HG03135 (cell line): ENCODE results near the gene LDLRAD2.

Source experiments
- ATAC-seq: cut with Tn5 transposase; IDR thresholded peaks from one replicate; pipeline ENCODE4 v1.9.1; 2021; ENCODE audit warnings: mild to moderate bottlenecking, moderate library complexity; ENCODE audit not compliant: unreplicated experiment

Gene LDLRAD2

DNA sequence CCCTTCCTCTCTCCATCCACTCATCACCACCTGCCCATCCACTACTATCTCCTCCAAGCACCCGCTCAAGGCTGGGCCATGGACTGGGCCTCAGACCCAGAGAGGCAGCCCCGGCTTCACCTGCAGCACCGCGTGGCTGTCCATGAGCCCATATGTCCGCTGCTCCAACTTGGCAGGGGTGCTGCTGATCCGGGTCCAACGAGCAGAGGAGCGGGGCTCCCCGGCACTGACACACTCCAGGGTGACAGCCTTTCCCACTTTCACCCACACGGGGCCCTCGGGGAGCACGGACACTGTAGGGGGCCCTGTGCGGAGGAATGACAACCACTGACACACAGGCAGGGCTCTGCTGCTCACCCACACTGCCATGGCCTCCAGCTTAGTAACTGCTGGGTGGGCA, 28.9 kb downstream of the LDLRAD2 start:
- no peak for ATAC-seq

DNA sequence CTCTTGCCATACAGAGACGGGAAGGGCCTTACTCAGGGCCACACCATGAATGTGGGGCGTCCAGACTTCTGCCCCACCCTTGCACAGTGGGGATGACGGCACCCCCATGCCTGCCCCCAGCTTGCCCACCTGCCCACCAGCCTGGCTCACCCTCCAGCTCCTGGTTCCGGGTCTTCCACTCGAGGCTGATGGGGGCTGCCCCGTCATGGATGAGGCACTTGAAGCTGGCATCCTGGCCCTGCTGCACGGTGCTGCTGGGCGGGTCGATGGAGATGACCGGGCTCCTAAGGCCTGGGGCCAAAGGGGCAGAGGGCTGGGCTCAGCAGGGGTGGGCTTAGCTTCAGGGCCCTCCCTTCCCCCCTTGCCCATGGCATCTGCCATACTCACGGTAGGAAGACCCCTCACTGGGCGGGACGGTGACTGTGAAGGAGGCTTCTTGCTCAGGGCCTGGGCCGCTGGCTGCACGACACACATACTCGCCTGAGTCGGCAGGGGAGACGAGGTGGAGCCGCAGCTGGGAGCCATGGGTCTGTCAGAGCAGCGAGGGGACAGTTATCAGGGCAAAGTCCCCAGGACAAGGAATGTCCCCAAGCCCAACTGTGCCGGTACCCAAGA, 29.9 kb downstream of the LDLRAD2 start:
- no peak for ATAC-seq

DNA sequence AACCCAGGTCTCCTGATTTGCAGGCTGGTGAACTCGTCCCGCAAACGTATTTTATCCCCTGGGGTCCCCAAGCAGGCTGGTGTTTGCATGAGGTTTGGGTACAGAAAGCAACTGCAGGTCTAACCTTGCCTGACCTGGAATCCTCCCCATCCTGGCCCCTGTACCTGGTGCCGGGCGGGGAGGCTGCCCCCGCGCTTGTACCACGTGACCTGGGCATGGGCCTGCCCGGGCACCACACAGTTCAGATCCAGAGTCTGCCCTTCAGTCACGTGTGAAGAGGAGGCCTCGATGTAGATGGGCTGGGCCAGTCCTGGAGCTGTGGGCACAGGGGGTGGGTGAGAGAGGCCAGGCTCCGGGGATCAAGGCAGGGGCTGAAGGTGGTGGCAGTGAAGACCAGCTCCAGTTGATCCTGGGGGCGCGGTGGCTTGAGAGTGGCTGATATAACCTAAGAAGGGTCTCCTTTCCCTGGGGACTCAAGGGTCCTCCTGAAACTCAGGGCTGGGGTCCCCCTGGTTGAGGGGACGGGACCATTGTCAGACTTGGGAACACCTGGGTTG, 30.6 kb downstream of the LDLRAD2 start:
- no peak for ATAC-seq

DNA sequence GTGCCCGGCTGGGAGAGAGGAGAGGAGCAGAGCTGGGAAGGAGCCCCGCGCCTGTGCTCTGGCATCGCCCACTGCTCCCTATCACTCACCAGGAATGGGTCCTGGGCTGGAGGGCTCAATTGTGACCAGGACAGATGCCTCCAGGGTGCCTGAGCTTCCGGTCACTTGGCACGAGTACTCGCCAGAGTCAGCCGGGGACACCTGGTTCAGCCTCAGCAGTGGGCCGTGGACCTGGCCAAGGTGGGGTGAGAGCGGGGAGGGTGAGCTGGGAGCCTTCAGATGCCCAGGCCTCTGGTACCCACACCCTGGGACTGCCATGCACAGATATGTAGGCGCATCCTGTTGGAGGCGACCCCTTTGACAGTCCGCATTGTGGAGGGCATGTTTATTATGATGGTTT, 31.1 kb downstream of the LDLRAD2 start:
- ATAC-seq, result no peak

DNA sequence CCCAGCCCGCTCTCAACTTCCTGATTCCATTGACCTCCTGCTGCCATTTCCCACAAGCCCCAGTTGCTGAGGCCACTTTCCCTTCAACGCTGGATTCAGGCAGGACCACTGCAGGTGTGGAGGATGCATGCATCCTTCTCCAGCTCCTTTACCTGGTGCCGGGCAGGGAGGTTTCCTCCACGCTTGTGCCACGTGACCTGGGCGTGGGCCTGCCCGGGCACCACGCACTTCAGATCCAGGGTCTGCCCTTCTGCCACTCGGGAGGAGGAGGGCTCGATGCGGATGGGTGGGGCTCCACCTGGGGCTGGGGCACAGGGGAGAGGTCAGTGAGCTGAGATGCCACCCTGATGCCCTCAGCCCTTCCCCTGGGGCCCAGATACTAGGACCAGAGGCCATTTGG, 31.9 kb downstream of the LDLRAD2 start:
- ATAC-seq, result no peak

DNA sequence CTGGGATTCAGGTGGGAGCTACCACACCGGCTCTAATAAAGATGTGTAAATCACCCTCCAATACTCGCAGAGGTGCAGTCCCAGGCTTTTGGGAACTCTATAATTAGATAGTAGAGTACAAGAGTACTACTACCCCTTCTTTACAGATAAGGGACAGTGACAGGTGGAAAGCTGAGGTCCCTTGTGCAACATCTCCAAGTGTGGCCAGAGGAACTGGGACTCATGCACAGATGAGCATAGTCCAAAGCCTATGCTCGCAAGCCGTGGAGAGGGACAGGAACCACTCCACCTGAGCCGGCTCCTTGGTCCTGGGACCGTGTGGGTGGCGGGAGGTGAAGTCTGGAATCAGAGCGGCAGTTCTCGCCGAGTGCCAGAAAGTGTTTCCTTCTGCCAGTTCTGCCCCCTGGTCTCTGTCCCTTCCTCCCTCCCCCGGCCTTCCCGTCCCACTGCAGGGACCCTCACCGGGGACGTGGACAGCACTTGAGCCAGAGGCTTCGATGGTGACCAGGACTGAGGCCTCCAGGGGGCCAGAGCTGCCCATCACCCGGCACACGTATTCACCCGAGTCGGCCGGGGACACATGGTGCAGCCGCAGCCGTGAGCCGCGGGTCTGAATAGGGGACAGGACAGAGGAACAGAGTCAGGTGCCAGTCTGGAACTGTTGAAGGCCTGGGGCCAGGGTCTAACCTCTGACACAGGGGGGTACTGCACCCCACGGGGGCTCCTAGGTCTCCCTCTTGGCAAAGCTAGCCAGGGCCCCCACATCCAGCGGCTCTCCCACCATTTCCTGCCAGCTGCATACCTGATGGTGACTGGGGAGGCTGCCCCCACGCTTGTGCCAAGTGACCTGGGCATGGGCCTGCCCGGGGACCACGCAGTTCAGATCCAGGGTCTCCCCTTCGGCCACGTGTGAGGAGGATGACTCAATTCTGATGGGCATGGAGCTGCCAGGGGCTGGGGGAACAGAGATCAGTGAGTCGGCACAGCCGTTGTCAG, 33.9 kb downstream of the LDLRAD2 start:
- ATAC-seq, result no peak

DNA sequence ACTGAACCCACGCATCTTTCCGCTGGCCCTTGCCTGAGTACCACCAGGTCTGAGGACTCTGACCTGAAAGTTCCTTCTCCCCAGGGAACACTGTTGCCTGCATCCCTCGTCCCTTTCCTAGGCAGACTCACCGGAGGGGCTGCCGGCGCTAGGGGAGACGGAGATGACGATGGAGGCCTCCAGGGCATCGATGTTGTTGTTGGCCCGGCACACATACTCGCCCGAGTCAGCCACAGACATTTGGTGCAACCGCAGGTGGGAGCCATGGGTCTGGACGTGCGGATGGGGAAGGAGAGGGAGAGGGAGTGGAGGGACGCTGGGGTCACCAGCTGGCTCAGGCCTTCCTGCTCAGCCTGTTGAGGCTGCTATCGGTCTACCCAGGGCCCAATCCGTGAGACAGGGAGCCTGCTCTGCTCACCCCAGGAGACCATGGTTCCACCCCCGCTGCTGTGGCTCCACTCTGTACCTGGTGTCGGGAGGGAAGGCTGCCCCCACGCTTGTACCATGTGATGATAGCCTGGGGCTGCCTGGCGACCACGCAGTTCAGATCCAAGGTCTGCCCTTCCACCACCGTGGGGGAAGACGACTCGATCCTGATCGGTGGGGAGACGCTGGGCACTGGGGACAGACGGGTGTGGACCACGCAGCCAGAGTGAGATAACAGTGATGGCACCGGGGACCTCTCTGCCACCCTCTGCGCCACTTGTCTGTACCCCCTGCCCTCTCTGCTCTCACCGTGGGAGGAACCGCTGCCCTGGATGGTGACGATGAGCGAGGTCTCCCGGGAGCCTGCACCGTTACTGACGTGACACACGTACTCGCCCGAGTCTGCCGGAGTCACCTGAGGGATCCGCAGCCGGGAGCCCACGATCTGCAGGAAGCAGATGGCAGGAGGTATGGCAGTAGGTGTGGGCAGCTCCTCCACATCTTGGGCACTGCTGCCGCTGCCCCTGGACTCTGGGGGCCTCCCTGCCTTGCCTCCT, 35.4 kb downstream of the LDLRAD2 start:
- no peak for ATAC-seq

DNA sequence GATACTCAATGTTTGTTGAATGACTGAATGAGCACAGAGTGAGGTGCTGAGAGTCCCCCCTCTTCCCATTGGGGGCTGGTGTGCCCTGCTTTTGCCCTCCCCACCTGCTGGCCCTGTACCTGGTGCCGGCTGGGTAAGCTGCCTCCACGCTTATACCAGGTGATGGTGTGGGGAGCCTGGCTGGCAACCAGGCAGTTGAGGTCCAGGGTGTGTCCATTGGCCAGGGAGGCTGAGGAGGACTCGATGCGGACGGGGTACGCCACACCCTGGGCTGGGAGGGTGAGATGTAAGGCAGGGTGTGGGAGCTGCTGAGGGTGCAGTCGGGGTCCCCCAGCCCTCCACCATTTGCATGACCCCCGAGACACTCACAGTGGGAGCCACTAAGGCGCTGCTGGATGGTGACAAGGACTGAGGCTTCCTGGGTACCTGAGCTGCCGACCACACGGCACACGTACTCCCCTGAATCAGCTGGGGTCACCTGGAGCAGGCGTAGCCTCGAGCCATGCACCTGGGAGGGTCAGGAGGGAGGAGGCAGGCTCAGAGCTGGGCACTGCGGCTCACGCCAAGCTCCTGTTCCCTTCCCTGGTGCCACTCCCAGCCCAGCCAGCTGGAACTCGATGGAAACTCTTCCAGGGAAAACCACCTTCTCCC, 36.6 kb downstream of the LDLRAD2 start:
- no peak for ATAC-seq

DNA sequence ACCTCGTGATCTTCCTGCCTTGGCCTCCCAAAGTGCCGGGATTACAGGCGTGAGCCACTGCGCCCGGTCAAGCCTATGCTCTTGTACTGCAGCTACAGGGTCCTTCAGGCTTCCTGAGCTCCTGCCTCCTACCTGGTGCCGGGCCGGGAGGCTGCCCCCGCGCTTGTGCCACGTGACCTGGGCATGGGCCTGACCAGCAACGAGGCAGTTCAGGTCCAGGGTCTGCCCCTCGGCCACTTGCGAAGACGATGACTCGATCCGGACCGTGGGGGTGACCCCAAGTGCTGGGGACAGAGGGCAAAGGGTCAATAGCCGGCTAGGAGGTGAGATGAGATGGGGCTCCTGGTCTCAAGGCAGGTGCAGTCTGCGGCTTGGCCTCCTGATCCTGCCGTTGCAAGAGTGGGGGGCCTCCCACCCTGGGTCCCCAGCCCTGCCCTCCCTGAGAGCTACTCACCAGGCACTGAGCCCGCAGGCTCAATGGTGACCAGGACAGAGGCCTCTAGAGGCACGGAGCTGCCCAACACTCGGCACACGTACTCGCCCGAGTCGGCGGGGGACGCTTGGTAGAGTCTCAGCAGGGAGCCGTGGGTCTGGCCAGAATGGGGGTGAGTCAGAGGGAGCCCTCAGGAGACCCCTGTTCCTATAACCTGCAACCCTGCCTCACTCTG, 38.0 kb downstream of the LDLRAD2 start:
- no peak for ATAC-seq

DNA sequence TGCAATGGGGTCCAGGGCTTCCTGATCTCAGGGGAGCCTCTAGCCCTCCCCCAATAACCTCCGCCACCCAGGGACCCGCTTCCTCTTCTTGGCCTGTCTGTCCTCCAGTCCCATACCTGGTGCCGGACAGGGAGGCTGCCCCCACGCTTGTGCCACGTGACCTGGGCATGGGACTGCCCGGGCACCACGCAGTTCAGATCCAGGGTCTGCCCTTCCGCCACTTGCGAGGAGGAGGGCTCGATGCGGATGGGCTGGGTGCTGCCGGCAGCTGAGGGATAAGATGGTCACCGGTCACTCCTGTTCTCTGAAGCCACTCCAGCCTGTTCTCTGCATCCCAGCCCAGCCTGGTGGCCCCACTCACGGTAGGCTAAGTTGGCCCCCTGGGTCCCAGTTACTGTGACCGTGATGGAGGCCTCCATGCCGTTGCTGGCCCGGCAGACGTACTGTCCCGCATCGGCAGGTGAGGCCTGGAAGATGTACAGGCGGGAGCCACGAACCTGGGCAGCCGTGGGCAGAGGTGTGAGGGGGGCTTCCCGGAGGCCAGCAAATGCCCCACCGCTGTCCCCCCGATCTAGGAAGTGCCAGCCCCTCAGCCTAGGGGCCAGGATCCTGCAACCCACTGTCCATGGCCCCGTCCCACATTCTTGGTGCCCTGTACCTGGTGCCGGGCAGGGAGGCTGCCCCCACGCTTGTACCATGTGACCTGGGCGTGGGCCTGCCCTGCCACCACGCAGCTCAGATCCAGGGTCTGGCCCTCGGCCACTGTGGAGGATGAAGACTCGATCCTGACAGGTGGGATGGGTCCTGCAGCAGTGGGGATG, 39.6 kb downstream of the LDLRAD2 start:
- no peak for ATAC-seq

DNA sequence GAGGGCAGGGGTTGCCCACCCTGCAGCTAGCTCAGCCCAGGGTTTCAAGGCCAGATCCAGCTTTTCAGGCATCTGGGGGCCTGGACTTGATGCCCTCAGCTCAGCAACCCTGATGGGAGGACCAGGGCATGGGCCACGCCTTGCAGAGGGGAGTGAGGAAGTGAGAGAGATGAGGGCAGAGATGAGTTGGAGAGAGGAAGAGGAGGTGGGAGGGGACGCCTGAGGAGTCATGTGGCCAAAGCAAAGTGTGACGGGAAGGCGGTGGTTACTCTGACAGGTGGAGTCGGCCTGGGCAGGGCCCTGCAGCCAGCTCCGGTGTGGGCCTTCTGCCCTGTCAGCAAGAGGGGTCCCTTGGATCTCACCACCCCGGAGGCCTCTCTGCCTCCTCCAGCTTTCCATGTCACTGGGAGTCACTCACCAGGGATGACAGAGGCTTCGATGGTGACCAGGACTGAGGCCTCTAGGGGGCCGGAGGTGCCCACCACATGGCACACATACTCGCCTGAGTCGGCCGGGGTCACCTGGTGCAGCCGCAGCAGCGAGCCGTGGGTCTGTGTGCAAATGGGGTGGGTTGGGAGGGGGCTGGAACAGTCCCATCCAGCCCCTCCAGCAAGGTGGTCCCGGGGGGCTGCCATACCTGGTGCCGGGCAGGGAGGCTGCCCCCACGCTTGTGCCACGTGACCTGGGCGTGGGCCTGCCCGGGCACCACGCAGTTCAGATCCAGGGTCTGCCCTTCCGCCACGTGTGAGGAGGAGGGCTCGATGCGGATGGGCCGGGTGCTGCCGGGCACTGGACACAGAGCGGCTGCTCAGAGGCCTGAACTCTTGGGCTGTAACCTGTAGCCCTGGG, 40.4 kb downstream of the LDLRAD2 start:
- no peak for ATAC-seq

DNA sequence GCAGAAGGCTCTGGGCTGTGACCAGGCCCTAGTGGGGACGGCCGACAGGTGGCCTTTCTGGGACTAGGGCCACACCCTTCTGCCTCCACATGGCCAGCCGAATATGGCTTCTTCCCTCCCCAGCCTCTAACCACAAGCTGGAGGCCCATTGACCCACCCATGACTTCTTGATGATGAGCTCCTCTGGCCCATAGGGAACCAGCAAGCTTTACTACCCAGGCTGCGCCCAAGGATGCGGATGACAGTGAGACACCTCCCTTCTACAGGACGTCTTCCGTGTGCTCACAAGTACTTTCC, 41.0 kb downstream of the LDLRAD2 start:
- no peak for ATAC-seq

DNA sequence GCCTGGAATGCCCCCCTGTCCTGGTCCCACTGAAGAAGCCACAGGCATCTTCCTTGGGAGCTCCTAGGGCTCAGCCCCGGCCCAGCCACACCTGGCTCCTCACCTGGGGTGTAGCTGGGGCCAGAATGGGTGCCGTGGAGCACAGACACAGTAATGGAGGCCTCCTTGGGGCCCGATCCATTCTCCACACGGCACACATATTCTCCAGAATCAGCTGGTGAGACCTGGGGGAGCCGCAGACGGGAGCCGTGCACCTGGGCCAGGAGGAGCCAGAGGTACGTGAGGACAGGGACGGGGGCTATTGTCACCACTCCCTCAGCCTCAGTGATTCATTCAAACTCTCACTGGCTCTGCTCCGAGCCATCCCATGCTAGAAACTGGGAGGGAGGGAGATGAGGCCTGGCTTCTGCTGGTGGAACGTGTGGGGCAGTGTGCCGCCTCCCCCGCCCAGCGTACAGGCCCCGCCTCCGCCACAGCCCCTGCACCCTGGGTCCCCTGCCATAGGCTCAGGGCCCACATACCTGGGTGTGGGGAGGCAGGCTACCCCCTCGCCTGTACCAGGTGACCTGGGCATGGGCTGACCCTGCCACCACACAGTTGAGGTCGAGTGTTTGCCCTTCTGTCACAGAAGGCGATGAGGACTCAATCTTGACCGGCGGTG, 42.2 kb downstream of the LDLRAD2 start:
- ATAC-seq, result no peak

DNA sequence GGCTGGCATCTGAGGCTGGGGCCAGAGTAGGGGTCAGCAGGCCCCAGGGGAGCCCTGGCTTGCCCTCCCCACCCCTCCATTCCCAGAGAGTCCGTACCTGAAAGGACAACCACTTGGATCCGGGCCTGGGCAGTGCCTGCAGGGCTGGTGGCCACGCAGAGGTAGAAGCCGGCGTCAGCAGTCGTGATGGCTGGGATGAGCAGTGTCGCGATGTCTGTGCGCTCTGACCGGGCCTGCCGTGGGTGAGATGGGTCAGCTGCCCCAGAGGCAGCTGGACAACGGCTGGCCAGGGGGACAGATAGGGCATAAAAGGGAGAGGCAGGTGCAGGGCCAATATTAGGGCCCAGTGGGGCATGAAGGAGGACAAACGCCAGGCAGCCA, 42.7 kb downstream of the LDLRAD2 start:
- no peak for ATAC-seq

DNA sequence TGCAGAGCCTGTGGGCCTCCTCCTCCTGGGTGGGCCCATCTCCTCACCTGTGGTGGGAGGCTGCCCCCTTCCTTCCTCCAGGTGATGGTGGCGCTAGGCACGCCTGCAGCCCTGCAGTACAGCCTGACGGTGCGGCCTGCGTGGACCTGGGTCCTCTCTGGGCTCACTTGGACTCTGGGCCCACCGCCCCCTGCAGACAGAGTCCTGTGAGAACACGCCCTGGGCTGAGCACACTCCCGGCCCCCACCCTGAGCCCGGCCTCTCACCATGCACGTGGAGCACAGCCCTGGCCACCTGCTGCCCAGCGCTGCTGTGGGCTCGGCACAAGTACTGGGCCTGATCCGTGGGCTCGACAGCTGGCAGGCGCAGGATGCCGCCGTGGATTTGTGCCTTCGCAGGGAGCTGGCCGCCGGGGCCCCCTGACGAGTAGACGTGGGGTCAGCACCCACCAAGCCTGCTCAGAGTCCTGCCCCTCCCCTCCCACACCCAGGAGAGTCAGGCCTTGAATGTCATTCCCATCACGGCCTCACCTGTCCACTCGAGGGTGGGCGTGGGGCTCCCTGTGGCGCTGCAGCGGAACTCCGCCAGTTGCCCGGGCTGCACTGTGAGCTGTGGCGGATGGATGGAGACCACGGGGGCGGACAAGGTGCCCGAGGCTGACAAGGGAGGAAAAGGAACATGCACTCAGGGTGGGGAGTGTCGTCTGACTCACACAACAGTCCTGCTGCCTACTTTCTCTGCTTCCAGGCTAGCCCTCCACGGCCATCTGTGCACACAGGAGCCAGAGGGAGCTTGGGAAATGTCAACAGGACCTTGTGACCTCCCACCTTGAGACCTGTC, 43.4 kb downstream of the LDLRAD2 start:
- ATAC-seq, result no peak

DNA sequence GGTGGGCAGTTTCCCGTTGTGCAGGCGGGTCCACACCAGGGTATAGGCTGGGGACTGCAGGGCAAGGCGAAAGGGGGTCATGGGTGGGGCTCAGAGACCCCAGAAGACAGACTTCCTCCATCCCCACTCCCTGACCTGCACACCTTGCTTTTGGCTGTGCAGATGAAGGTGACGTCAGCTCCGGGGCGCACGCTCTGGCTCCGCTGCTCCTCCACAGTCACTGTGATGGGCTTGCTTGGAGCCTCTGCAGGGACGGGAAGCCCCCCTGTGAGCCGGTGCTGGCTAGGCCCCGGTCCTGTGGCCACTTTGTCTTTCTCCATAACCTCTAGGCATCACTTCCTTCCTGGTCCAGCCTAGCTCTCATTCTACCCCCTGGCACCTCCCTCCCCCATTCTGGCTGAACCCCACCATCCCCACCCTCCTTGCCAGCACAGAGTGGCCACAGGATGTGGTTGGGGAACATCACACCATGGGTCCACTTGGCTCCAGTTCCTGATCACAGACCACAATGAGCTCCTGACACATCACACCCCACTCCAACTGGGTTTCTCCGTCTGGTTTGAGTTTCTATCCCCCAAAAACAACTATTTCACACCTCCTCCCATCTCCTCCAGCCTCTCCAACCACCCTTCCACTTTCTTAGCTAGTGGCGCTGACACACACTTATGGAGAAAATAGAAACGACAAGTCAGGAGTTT, 45.2 kb downstream of the LDLRAD2 start:
- ATAC-seq, result no peak
